NT2/D1 (cell line): Measurements from ENCODE around the gene CDK5R1.

Experiments used
- SUZ12 ChIP-seq: IDR thresholded peaks from 2 replicates; pipeline ENCODE4 v1.6.1; 2011; ENCODE audit not compliant: insufficient read length, insufficient read depth; ENCODE audit errors: extremely low read depth
- YY1 ChIP-seq: IDR thresholded peaks from 2 replicates; pipeline ENCODE4 v1.6.1; 2011; ENCODE audit not compliant: insufficient read length, insufficient read depth
- ZNF274 ChIP-seq: IDR thresholded peaks from 2 replicates; pipeline ENCODE4 v1.6.1; 2011; ENCODE audit warnings: mild to moderate bottlenecking, low read depth, low read length

DNA sequence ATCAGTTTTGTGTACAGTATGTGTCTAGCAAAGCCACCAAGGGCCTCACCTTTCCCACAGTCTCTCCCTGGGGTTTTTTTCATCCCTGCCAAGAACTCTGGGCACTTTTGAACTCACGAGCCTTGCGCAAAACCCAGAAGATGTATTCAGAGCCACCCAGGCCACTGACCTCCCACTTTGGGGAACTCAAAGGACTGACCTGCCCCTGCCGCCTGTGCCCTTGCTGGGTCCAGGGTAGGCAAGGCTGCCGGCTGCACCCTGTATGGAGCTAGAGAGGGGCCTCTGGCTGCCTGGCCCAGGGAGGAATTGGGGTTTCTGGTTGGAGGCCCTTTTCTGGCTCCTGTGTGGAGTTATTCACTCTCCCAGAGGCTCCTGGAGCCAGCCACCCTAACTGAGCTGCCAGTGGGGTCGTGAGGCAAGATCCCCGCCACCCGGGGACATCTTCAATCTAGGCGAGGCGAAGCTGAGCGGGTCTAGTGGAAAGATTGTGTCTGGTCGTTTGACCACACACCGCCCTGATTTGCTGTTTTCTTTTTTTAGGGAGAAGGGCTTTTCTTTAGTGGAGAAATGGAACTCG, 1.9 kb downstream of the CDK5R1 start:
- TF ChIP-seq ZNF274 (no peak), YY1 (no peak), SUZ12 (no peak)
